PC-3 (cell line): ENCODE measurements around the gene AGAP1.

ENCODE experiments used
- EZH2 ChIP-seq: fragments of 300-600 bp; sonication (generic); IDR thresholded peaks from one replicate; pipeline ENCODE4 v1.6.1; 2017; ENCODE audit warnings: antibody characterized with exemption, mild to moderate bottlenecking, low read length; ENCODE audit not compliant: unreplicated experiment
- EZH2phosphoT487 ChIP-seq: fragments of 300-600 bp; sonication (generic); IDR thresholded peaks from 2 replicates; pipeline ENCODE4 v1.6.1; 2018; ENCODE audit warnings: mild to moderate bottlenecking, antibody characterized with exemption, low read length, borderline replicate concordance
- TF ChIP-seq, protein P1 (sequence below): fragments of 300-600 bp; sonication (generic); conservative IDR thresholded peaks from 2 replicates; pipeline ENCODE4 v1.5.1; 2017; ENCODE audit warnings: antibody characterized with exemption, low read depth, mild to moderate bottlenecking, low read length

DNA sequence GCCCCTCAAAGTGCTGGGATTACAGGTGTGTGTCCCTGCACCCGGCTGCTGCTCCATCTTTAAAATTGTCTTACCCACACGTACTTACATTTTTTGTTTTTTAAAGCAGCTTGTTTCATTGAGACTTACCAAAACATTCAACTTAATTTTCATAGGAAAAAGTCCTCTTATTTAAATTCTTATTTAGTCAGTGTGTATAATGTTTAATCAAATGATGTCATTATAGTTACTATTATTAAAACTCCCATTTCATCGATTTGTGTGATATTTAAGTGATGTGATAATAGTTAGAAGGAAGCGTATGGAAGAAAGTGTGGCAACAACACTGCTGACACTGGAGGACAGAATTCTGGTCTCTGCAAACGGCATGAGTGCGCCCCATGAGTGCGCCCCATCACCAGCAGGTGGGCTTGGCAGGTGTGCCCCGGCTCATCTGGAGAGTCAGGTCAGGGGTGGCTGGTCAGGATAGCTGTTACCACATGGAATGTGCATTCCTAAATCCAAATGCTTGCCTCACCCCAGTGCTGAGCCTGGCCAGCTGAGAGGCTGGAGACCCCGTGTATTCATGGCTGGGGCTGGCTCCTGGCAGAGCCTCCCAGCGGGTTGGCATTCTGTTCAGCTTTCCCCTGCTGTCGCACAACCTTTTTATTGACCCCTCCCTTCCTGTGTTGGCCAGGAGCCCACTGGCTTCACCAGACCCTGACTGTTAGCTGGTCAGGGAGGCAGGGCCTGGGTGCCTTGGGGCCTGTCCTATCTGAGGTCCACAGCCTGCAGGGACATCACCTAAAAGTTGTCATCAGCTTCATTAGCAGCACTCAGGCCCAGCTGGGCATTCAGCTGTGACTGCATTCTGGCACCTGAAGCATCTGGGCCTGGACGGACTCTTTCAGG is 79.7 kb downstream of the AGAP1 start:
- TF ChIP-seq, protein P1, sequence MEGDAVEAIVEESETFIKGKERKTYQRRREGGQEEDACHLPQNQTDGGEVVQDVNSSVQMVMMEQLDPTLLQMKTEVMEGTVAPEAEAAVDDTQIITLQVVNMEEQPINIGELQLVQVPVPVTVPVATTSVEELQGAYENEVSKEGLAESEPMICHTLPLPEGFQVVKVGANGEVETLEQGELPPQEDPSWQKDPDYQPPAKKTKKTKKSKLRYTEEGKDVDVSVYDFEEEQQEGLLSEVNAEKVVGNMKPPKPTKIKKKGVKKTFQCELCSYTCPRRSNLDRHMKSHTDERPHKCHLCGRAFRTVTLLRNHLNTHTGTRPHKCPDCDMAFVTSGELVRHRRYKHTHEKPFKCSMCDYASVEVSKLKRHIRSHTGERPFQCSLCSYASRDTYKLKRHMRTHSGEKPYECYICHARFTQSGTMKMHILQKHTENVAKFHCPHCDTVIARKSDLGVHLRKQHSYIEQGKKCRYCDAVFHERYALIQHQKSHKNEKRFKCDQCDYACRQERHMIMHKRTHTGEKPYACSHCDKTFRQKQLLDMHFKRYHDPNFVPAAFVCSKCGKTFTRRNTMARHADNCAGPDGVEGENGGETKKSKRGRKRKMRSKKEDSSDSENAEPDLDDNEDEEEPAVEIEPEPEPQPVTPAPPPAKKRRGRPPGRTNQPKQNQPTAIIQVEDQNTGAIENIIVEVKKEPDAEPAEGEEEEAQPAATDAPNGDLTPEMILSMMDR = no peak
- TF ChIP-seq EZH2phosphoT487 (no peak), EZH2 (no peak)
